Stomach (tissue), 9 donors: ENCODE results near the gene DAB1. TPM values are rescaled to one million over a fixed set of nuclear protein-coding genes. Genes with fewer than 3 reads are reported as not detected.

Experiments
- DNase-seq, 2 donors: peaks; one replicate each; pipeline versions ENCODE4 v3.0.0 to v3.0.0-alpha.2; 2013 to 2019
- H3K27ac ChIP-seq, 5 donors: fragments of 200-600 bp in 4 of 5; sonication (generic) in 4 of 5; one replicate each; pipeline ENCODE4 v1.5.1; 2013 to 2019; ENCODE audit warnings: mild to moderate bottlenecking in 1 of 5, moderate library complexity in 1 of 5
- H3K27me3 ChIP-seq, 3 donors: fragments of 200-600 bp; sonication (generic); one replicate each; pipeline ENCODE4 v1.5.1; 2017 to 2019; ENCODE audit warnings: mixed run types in 1 of 3
- H3K36me3 ChIP-seq, 4 donors: fragments of 200-600 bp; sonication (generic); 1 replicate in 3 of 4; 2 replicates in 1 of 4; pipeline ENCODE4 v1.5.1; 2016 to 2019
- H3K4me1 ChIP-seq, 4 donors: fragments of 200-600 bp; sonication (generic); one replicate each; pipeline ENCODE4 v1.5.1; 2016 to 2019
- H3K4me3 ChIP-seq, 4 donors: fragments of 200-600 bp; sonication (generic) in 3 of 4; one replicate each; pipeline ENCODE4 v1.5.1; 2016 to 2019; ENCODE audit warnings: mild to moderate bottlenecking in 1 of 4
- H3K9me3 ChIP-seq, 4 donors: fragments of 200-600 bp; sonication (generic); one replicate each; pipeline ENCODE4 v1.5.1; 2016 to 2019
- EP300 ChIP-seq: sonication (generic); formaldehyde crosslinking; IDR thresholded peaks from one replicate; pipeline ENCODE4 v1.6.1; 2017; ENCODE audit warnings: antibody characterized with exemption
- POLR2A ChIP-seq, 4 donors: fragments of 450-650 bp; IDR thresholded peaks; one replicate each; pipeline ENCODE4 v1.6.1; 2016; ENCODE audit warnings: antibody characterized with exemption in 4 of 4, control low read depth in 2 of 4, mild to moderate bottlenecking in 1 of 4, moderate library complexity in 1 of 4
- POLR2AphosphoS5 ChIP-seq, 3 donors: sonication (generic); formaldehyde crosslinking; IDR thresholded peaks; one replicate each; pipeline ENCODE4 v1.6.1; 2016; ENCODE audit warnings: antibody characterized with exemption in 3 of 3
- WGBS, 5 donors: extraction: QIAGEN DNeasy Blood & Tissue Kit in 3 of 5; methylation state at CpG; one replicate each; pipeline versions ENCODE4 v1.1.5 to v1.1.7; 2013 to 2018; 5-methylcytosine and 5-hydroxymethylcytosine counted together
- intact Hi-C: fragments of 100-400 bp; cut with DNase I; formaldehyde crosslinking; loops from one replicate; pipeline ENCODE4 v1.15.1; 2023; ENCODE audit warnings: low total_unique reads
- polyA plus RNA-seq, 3 donors: library from polyadenylated mRNA; stranded (reverse); fragments of 200-250 nt; gene quantifications; one replicate each; pipeline ENCODE4 v1.2.3, GENCODE V29; 2013
- total RNA-seq, 5 donors: library from RNA; depleted of rRNA; stranded (reverse); fragments of >200 nt; gene quantifications; one replicate each; pipeline versions ENCODE4 v1.1.0 to v1.2.3, GENCODE V29; 2014 to 2016
- TF ChIP-seq, protein P1 (sequence below), 7 experiments: fragments of 450-650 bp in 4 of 7; fragments of 200-600 bp in 3 of 7; sonication (generic) in 3 of 7; IDR thresholded peaks; one replicate each; pipeline ENCODE4 v1.5.1; 2016 to 2019; ENCODE audit warnings: antibody characterized with exemption in 7 of 7, control low read depth in 2 of 7, mild to moderate bottlenecking in 1 of 7
- donor health status: healthy with polysubstance abuse.
- donor health status: Bipolar disorder and iron deficiency.
- donor health status: healthy.

DAB1 gene
- total and polyA plus RNA-seq, 8 donors, result under 0.01 to 3.5 (median 0.61) TPM; not detected in 1

DNA sequence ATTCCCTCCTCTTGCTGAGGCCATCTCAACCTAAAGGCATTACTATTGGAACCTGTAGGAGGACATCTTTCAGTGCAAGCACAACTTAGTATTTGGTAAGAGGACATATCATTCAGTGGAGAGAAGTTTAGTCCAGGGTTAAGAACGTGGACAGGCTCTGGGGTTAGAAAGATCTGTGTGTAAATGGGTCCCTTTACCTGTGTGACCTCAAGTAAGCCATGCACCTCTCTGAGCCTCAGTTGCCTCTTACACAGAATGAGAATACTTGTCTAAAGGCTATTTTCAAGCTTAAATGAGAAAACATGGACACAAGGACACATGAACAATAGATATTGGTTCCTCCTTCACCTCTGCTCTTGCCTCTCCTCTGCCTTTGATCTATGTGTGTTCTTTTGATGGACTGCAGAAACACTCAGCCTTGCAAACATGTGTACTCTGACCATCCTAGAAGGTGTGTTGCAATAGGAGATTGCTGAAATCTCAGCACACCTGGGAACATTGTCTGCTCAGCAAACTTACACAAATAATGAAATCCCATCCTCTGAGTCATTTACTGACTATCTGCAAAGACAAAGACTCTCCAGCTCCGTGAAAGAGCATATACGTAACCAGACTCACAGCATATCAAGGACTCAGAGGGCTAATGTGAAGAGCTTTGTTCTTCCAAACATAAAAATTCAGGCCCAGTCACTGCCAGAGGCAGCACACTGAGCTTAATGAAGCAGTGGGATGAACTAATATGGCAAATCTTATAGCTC is 143.8 kb downstream of the DAB1 start:
- Histone ChIP-seq H3K4me1 (no peaks in the 10 kb centered on the region), H3K4me3 (no peak overlapping the region), H3K36me3 (no peaks in the 10 kb centered on the region), H3K27me3 (no peaks in the 10 kb centered on the region), H3K9me3 (no peaks in the 10 kb centered on the region), H3K27ac (no peak overlapping the region)
- WGBS, 5 donors, result 48 to 68% (median 53%) methylated on average over 3 of the region's 3 CpGs
- no peak for TF ChIP-seq POLR2AphosphoS5 (IDR thresholded peaks at IDR 0.05)
- TF ChIP-seq, protein P1, sequence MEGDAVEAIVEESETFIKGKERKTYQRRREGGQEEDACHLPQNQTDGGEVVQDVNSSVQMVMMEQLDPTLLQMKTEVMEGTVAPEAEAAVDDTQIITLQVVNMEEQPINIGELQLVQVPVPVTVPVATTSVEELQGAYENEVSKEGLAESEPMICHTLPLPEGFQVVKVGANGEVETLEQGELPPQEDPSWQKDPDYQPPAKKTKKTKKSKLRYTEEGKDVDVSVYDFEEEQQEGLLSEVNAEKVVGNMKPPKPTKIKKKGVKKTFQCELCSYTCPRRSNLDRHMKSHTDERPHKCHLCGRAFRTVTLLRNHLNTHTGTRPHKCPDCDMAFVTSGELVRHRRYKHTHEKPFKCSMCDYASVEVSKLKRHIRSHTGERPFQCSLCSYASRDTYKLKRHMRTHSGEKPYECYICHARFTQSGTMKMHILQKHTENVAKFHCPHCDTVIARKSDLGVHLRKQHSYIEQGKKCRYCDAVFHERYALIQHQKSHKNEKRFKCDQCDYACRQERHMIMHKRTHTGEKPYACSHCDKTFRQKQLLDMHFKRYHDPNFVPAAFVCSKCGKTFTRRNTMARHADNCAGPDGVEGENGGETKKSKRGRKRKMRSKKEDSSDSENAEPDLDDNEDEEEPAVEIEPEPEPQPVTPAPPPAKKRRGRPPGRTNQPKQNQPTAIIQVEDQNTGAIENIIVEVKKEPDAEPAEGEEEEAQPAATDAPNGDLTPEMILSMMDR (IDR thresholded peaks at IDR 0.05), result no peak
- no peak for TF ChIP-seq POLR2A (IDR thresholded peaks at IDR 0.05)
- TF ChIP-seq EP300, result no peak
- DNase-seq, result peak in 1 of 2 donors; percentile 14
- intact Hi-C loops, result no loop called here

DNA sequence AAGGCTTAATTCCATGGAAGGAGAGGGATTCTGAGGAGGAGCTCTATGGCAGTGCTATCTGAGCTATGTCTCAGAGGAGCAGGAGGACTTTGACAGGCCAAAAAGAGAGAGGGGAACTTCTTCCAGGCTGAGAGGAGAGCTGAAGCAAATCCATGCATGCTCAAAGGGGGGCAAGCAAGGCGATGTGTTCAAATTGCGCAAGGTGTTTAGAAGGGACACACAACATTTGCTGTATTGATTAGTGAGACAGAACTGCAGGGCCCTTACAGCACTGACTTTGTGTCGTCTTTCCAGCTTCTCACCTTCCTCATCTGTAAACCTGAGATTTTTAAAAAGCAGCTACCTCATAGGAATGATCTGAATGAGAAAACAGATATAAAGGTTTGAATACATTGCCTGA is 145.3 kb downstream of the DAB1 start:
- TF ChIP-seq POLR2A (IDR thresholded peaks at IDR 0.05) (no peak), EP300 (no peak), POLR2AphosphoS5 (IDR thresholded peaks at IDR 0.05) (no peak)
- TF ChIP-seq, protein P1 (IDR thresholded peaks at IDR 0.05), result no peak
- DNase-seq, result no peak
- H3K27me3 ChIP-seq, result no peaks in the 10 kb centered on the region
- no peak overlapping the region for H3K27ac ChIP-seq
- WGBS, 5 donors, result 80 to 91% (median 85%) methylated on average over 3 of the region's 3 CpGs
- no peaks in the 10 kb centered on the region for H3K4me1 ChIP-seq
- H3K4me3 ChIP-seq, result no peak overlapping the region
- no peaks in the 10 kb centered on the region for H3K36me3 ChIP-seq
- no peaks in the 10 kb centered on the region for H3K9me3 ChIP-seq
- intact Hi-C loops, result no loop called here

DNA sequence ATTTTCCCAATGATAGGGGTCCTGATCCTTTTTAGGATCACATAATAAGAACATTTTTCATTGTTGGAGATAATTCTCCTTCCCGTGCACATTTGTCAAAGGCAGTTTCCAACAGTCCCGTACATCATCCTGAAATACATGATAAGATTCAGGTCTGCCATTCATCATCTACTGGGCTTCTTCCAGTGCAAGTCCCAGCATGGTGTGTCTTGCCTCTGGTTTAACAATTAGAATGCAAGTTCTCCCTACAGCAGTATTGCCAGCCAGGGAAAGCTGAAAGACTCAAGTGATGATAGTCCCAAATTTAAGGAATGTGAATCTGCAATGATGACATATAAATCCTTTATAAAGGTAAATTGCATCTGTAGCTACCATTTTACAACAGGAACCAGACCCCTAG is 146.2 kb downstream of the DAB1 start:
- intact Hi-C loops, result no loop called here
- DNase-seq, result no peak
- 81 to 90% (median 87%) methylated on average over 2 of the region's 2 CpGs for WGBS, 5 donors
- no peaks in the 10 kb centered on the region for H3K36me3 ChIP-seq
- H3K27ac ChIP-seq, result no peak overlapping the region
- no peaks in the 10 kb centered on the region for H3K27me3 ChIP-seq
- TF ChIP-seq, protein P1 (IDR thresholded peaks at IDR 0.05), result no peak
- TF ChIP-seq EP300 (no peak), POLR2AphosphoS5 (IDR thresholded peaks at IDR 0.05) (no peak), POLR2A (IDR thresholded peaks at IDR 0.05) (no peak)
- no peaks in the 10 kb centered on the region for H3K4me1 ChIP-seq
- H3K4me3 ChIP-seq, result no peak overlapping the region
- H3K9me3 ChIP-seq, result no peaks in the 10 kb centered on the region

DNA sequence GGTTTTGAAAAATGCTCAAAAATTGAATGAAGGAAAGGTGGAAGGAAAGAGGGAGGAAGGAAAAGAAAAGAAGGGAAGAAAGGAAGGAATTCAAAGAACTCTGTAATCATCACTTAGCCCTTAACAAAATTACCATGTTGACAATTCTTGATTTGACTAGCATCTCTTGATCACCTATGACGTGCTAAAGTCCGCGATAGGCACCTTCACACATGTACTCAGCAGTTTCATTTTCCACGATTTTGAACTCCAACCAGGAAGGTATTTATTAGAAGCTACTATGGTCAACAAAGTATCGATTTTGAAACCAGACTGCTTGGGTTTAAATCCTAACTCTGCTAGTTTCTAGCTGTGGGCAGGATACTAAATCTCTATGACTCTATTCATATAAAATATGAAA is 146.9 kb downstream of the DAB1 start:
- Histone ChIP-seq H3K4me3 (no peak overlapping the region), H3K27ac (no peak overlapping the region), H3K4me1 (no peaks in the 10 kb centered on the region), H3K36me3 (no peaks in the 10 kb centered on the region), H3K9me3 (no peaks in the 10 kb centered on the region), H3K27me3 (no peaks in the 10 kb centered on the region)
- intact Hi-C loops, result no loop called here
- WGBS, 5 donors, result 60 to 79% (median 71%) methylated on average over 5 of the region's 5 CpGs
- no peak for DNase-seq
- no peak for TF ChIP-seq POLR2AphosphoS5 (IDR thresholded peaks at IDR 0.05)
- no peak for TF ChIP-seq POLR2A (IDR thresholded peaks at IDR 0.05)
- TF ChIP-seq, protein P1 (IDR thresholded peaks at IDR 0.05), result no peak
- TF ChIP-seq EP300, result no peak
